ENCODE measurements around the gene PRTG.
A peak's percentile ranks its signal among the peaks of the same experiment; 100 is the strongest.
"Not testable (repeated sequence)": the region's sequence is repeated elsewhere in the genome, so short reads cannot be mapped to it uniquely, and the experiment has no call there.

PRTG gene

DNA sequence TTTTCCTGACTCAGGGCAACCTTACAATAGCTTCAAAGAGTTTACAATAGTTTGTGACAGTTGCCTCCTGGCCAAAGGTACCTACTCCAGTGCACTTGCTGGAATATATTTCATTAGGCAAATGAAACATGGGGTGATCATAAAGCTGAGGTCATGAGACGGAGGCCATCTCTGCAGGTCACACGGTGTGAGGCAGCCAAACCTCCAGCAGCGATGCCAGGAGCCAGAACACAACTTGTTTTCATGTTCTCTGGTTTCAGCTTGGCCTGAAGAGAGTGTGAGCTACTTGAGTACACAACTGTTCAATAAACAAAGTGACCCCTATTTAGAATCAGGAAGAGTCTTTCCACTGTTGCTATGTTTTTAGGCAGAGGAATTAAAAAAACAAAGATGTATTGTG is 112.1 kb downstream of the PRTG start:
- DNase-seq: no peak

- no peak for DNase-seq
These were observed 114.6 kb downstream of the PRTG start for GRCh38 chr15:55628369-55628730.

DNA sequence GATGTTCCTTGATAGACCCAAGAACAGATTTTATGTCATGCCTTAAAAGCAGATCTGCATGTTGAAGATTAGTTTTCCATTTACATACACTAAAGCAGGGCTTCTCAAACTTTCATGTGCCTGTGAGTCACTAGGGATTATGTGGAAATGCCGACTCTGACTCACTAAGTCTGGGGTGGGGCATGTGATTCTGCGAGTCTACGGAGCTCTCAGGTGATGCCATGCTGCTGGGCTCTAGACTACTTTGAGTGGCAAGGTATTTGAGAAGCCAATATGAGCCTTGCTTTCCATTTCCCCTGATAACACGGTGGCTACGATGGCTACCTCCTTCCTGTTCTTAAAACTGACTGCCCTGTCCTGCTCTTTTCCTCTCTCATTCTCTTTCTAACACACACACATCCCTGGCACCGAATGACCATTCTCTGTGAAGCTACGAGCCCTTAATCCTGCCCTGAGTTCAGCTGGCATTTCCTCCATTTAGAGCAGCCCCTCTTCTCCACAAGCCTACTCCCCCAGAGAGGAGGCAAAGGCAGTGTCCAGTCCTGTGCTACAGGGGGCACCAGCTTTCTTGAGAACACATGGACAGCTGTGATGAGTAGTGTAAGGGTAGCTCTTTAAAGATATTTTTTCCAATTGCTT is 115.1 kb downstream of the PRTG start:
- peak; percentile 91 for DNase-seq

DNA sequence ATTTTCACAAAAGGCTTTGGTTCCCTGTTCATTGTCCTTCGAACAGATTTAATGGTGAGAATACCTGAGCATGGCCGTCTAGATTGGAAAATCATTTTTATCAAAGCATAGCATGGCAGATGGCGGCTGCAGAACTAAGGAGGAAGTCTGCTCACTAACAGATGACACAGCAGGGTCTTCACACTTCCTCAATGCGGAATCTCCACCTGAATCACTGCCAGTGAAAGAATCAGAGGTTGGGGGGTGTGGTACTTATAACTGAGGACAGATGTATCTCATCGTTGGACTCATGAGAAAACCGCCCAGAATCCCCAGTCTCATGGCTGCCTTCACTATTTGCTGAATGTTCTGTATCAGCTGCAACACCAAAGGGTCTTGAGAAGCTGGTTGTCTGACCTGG is 123.2 kb downstream of the PRTG start:
- no peak for DNase-seq

DNA sequence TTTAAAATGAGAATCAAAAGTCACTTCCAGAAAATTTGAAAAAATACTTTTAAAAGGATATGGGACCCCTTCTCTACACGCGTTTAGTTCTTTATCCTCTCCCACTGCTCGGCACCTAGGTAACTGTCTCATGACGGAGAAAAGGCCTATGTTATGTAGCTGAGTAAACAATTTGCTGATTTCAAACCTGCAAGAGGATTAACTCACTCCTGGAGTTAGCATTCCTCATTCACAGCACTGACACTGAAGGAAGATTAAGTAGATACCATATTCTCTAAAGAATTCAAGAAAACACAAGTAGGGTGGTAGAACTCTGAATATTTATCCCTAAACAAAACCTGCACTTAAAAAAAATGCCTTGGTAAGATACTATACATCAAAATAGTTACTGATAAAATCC is 124.6 kb downstream of the PRTG start:
- DNase-seq: no peak

DNA sequence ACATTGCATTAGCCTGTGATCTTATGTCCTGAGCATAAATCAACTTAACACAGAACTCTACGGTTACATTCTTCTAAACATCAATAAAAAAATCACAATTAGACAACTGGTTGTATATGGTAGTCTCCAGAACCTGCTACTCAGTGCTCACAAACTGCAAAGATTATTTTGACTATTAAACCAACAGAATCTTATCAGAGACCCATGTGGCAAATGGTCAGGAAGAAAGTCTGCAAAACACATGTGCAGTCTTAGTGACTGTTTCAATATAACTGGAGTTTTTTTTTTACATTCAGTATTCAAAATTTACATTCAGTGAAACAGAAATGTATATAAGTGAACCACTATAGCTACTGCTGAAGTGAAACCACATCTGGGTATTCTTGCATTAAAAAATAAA is 127.5 kb downstream of the PRTG start:
- DNase-seq: no peak

DNA sequence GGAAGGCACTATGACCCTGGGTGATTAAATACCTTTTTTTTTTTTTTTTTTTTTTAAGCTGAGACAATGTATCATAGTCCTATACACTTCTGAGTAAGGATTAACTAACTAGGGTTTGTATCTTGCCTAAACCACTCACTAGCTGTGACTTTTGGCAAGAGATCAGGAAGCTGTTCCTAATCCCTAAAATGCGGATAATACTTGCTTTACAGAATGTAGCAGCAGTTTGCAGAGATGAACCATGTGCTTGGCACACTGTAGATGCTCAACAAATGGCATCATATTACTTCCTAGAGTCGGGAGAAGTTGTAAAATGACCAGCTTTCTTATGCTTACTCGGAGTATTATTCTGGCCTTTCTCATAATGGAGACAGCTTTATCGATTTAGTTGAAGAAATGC is 129.2 kb downstream of the PRTG start:
- no peak for DNase-seq

- DNase-seq: no peak
These were observed 136.7 kb downstream of the PRTG start for GRCh38 chr15:55606214-55606613.

- no peak for DNase-seq
These were observed 141.6 kb downstream of the PRTG start for GRCh38 chr15:55601374-55601773.

DNA sequence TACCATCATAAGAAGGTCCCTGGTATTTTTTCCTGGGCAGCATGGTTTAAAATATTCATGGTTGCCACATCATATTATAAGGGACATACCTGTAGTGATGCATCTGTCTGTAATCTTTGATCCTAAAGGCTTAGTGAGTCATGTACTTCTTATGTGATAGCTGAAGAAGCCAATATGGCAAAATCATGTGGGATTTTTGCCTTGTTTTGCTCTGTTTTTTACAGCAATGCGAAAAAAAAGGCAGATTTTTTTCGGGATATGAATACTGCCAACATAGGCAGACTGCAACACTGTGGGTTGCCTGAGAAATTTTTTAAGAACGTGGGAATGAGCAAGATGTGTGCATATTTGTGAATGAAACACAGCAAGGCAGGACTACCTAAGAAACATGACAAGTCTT is 143.5 kb downstream of the PRTG start:
- DNase-seq: no peak

GRCh38 chr15:55593019-55593418 is 149.9 kb downstream of the PRTG start:
- not testable (repeated sequence) for DNase-seq

DNA sequence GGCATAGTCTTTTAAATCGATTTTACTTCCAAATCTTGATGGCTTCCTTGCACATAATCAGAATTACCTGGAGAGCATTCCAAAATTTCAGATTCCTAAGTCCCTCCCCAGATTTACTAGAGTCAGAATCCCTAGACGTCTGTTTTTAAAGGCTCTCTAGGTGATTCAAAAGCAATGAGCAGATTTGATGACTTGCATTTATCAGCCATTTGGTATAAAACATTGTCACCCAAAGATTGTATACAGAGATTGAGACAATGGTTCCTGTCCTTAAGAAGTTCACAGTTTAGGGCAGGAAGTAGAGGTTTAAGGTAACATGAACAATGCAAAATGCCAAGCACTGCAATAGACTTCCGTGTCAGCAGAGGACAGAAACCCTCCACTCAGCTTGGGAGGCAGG is 152.2 kb downstream of the PRTG start:
- DNase-seq: no peak

- no peak for DNase-seq
These were observed 153.7 kb downstream of the PRTG start for GRCh38 chr15:55589287-55589686.

DNA sequence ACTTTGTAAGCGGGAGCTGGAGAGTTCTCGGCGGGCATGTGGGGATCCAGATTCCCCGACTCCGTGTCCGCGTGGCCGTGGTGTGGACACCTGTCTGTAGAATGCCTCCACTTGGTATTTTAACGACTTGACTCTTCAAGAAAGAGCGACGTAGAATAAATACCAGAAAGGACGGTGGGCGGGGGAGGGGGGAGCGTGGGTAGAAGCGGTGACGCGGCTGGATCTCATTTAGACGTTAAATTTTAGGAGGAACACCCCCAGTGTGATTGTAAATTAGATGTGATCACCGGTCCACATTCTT is 154.2 kb downstream of the PRTG start:
- no peak for DNase-seq

DNA sequence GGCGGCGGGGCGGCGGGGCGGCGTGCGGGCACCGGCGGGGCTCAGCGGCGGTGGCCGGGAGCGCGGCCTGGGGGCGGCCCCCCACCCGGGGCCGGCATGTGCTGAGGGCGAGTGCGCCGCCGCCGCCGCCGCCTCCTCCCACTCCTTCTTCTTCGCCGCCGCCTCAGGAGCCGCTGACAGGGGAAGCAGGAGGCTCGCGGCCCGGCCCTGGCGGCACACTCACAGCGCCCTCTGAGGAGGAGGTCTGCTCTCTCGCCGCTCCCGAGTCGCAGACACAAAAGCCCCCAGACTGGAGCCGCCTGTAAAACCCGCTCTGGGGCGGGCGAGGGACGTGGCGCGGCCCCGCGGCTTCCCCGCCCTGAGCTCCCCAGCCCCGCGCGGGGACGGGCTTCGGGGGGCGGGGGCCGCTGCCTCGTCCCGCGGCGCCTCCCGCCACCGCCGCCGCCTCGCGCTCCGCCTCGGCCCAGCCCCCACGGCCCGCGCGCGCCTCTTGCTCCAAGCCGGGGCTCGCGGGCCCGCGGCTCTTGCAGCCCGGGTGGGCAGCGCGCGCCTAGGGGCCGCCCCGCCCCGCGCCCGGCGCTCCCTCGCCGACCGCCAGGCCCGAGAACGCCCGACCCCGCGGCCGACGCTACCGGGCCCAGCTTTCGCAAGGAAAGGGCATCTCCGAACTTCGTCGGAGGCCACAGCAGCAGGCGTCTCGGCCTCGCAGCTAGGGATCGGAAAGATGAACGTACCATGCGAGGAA is 154.7 kb downstream of the PRTG start, which contains the start of gene PYGO1:
Gene PYGO1, minus strand, starts transcription at position 276 of the 745 bp plus-strand sequence. CDS start 462 bp downstream, outside the sequence.
- peak; percentile 71 for DNase-seq

- peak; percentile 48 for DNase-seq
These were observed 155.5 kb downstream of the PRTG start for GRCh38 chr15:55587321-55588069.

GRCh38 chr15:55586808-55587207 is 156.1 kb downstream of the PRTG start:
- no peak for DNase-seq

DNA sequence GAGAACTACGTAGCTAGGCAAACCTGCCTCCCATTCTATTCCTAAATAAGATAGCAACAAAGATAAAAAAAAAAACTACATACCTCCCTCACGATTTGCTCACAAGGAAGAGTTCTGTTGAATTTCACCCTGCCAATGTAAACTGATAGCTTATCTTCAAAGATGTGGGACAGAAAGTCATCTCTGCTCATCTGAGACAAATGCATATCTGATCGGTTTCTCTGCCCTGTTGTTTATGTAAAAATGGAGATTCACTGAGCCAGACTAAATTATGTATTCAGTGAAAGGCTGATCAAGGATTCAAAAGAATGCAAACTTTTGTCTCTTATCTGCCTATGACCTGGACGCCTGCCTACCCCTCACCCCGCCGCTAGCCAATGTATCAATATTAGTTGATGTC is 166.0 kb downstream of the PRTG start:
- DNase-seq: no peak

GRCh38 chr15:55574096-55574495 is 168.9 kb downstream of the PRTG start:
- peak; percentile 33 for DNase-seq

DNA sequence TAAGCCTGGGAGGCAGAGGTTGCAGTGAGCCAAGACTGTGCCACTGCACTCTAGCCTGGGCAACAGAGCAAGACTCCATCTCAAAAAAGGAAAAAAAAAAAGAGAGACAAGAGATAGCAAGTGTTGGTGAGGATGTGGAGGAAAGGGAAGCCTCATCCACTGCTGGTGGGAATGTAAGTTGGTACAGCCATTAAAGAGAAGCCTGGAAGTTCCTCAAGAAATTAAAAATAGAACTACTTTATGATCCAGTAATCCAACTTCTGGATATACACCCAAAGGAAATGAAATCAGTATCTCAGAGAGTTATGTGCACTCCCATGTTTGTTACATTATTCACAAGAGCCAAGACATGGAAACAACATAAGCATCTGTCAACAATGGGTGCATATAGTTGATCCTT is 169.7 kb downstream of the PRTG start:
- DNase-seq: no peak

DNA sequence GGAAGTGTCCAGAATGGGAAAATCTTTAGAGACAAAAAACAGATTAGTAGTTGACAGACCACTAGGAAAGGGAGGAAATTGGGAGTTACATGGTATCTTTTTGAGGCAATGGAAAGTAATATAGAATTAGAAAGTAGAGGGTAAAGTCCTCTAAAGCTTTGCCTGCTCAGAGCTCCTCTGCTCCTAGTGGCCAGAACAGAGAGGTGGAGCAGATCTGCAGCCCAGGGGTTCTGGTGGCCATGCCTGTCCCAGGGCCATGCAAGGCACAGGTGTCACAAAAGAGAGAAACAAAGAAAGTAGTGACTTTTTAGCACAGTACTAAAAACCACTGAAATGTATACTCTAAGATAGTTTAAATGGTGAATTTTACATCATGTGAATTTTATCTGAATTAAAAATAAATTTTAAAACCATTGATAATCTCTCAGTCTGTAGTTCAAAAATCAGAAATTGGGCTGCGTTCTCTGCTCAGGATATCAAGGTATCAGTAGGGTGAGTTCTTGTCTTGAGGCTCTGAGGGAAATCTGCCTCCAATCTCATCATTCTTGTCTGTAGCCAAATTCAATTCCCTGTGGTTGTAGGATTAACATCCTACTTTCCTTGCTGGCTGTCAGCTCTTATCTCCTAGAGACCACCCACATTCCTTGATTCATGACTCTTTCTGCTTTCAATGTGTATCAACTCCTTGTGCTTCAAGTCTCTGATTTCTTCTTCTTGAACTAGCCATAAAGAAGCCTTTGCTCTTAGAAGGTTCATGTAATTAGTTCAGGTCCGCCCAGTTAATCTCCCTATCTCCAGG is 178.4 kb downstream of the PRTG start:
- no peak for DNase-seq

GRCh38 chr15:55562601-55563000 is 180.4 kb downstream of the PRTG start:
- no peak for DNase-seq

Data from HCEC 1CT (cell line).